ENCODE data around the gene HABP2. TPM values are rescaled to one million over a fixed set of nuclear protein-coding genes. Genes with fewer than 3 reads are reported as not detected.

Gene HABP2
- polyA plus RNA-seq, 1 of the 3 experiments (the other 2 are of a cell fraction) = not detected

DNA sequence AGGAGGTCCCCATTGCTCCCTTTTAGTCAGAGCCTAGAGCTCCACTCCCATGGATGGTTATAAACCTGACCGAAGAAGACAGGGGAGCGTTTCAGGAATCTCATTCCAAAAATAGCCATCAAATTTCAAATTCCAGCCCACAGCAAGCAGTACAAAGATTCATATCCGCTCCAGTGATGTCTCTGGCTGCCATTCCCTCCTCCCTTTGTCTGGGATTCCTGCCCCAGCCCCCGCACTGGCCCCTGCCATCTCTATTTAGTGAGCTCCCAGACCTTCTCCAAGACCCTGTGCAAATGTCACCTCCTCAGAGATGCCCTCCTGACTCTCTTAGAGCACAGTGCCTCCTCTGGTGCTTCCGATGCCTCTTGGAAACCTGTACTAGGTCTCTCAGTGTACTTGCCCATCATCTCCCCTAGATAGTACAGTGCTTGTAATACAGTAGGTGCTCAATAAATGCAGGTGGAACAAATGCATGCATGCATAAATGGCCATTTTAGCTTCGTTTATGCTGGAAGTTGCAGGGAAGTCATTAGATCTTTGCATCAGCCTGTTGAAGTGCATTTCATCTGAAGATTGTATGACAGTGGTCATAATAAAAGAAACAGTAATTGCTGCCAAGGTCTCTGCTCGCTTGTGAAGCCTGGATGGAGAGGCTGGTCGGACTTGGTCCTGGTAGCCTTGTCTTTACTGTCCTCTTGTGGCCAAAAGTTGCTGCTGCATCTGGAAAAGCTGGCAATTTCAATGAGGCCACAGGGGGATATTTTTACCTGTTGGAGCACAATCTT lies 32.0 kb upstream of the HABP2 start:
- H3K27ac ChIP-seq (ENCODE audit: low read depth in 2 of 2, low read length in 1 of 2) = no peak overlapping the region
- peaks cover 3 to 9% of the 10 kb centered on the region in 2 experiments; a peak in 2 of 4 replicates for H3K4me1 ChIP-seq (ENCODE audit: control insufficient read depth in 1 of 2, insufficient read depth in 2 of 2, low read depth in 1 of 2, low read length in 1 of 2)
- no peaks in the 10 kb centered on the region for H3K9me3 ChIP-seq
- H3K4me3 ChIP-seq (ENCODE audit: low read depth in 2 of 2, low read length in 1 of 2) = no peak overlapping the region; a peak in 1 of 4 replicates
- peak overlapping the region; percentile 67; the same call in 1 of the 2 replicates for H2AFZ ChIP-seq (ENCODE audit: low read depth)
- CTCF ChIA-PET = interaction anchor here (0.6 to 5.3 kb wide), 44 partner anchors 9 to 1134 kb away, joined by 3 to 48 read pairs (median 4); no protein-coding TSS in a partner anchor
- peak; percentile 76 for DNase-seq
- WGBS (ENCODE audit: low lambda C conversion rate) = 47% methylated on average over 7 of the region's 8 CpGs
- H3K9ac ChIP-seq = no peak overlapping the region
- H3K79me2 ChIP-seq (ENCODE audit: insufficient read depth) = no peaks in the 10 kb centered on the region
- H3K27me3 ChIP-seq (ENCODE audit: insufficient read depth) = no peaks in the 10 kb centered on the region
- no peak overlapping the region for H3K4me2 ChIP-seq
- H4K20me1 ChIP-seq (ENCODE audit: insufficient read depth) = no peaks in the 10 kb centered on the region
- H3K36me3 ChIP-seq (replicated peaks in 1 of 2; ENCODE audit: control insufficient read depth in 1 of 2, insufficient read depth in 2 of 2, low read length in 1 of 2) = no peaks in the 10 kb centered on the region
- POLR2A ChIA-PET = no interaction called here
- no peaks in the 10 kb centered on the region for H3F3A ChIP-seq (replicated peaks; ENCODE audit: insufficient read depth)
- no peaks in the 10 kb centered on the region for H3K9me2 ChIP-seq
- peak; percentile 99 for TF ChIP-seq CTCF (IDR thresholded peaks at IDR 0.05)
- TF ChIP-seq TEAD4 (IDR thresholded peaks at IDR 0.05; ENCODE audit: borderline replicate concordance, insufficient read depth) = no peak
- peak; percentile 96 for TF ChIP-seq RAD21 (IDR thresholded peaks at IDR 0.05; ENCODE audit: low read length)
- TF ChIP-seq GABPA (IDR thresholded peaks at IDR 0.05; ENCODE audit: low read depth) = no peak
- peak; percentile 68; the same call in 1 of the 2 replicates for TF ChIP-seq RCOR1 (IDR thresholded peaks at IDR 0.05; ENCODE audit: low read length)
- no peak for TF ChIP-seq EP300 (IDR thresholded peaks at IDR 0.05; ENCODE audit: borderline replicate concordance in 1 of 2, low read depth in 1 of 2, low read length in 1 of 2)
- TF ChIP-seq POLR2AphosphoS5 (IDR thresholded peaks at IDR 0.05; ENCODE audit: low read depth, low read length) = no peak
- TF ChIP-seq SMC3 (IDR thresholded peaks at IDR 0.05; ENCODE audit: low read depth, low read length) = peak; percentile 97
- no peak for TF ChIP-seq NRF1 (IDR thresholded peaks at IDR 0.05; ENCODE audit: low read depth, low read length)
- peak; percentile 41; the same call in 1 of the 2 replicates for TF ChIP-seq MEF2A (IDR thresholded peaks at IDR 0.05; ENCODE audit: borderline replicate concordance, low read depth)
- TF ChIP-seq, protein P1, sequence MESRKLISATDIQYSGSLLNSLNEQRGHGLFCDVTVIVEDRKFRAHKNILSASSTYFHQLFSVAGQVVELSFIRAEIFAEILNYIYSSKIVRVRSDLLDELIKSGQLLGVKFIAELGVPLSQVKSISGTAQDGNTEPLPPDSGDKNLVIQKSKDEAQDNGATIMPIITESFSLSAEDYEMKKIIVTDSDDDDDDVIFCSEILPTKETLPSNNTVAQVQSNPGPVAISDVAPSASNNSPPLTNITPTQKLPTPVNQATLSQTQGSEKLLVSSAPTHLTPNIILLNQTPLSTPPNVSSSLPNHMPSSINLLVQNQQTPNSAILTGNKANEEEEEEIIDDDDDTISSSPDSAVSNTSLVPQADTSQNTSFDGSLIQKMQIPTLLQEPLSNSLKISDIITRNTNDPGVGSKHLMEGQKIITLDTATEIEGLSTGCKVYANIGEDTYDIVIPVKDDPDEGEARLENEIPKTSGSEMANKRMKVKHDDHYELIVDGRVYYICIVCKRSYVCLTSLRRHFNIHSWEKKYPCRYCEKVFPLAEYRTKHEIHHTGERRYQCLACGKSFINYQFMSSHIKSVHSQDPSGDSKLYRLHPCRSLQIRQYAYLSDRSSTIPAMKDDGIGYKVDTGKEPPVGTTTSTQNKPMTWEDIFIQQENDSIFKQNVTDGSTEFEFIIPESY (IDR thresholded peaks at IDR 0.05; ENCODE audit: borderline replicate concordance, low read depth) = no peak
- TF ChIP-seq JUND (IDR thresholded peaks at IDR 0.05) = no peak

DNA sequence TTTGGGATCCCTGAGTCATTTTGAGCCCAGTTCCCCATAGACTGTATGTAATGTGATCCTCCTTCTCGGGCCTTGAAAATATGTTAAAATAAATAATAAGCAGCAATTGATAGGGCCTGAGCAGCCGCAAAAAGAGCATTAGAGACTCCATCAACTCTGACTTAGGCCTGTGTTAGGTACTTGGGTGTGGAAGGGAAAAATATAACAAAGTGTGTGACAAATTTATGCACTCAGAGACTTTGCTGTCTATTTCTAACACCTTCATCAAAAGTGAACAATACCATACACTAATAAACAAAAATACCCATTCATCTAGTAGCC lies 31.4 kb upstream of the HABP2 start:
- no peak for DNase-seq
- Histone ChIP-seq H3K4me2 (no peak overlapping the region), H4K20me1 (ENCODE audit: insufficient read depth) (no peaks in the 10 kb centered on the region), H3K4me3 (ENCODE audit: low read depth in 2 of 2, low read length in 1 of 2) (no peak overlapping the region; a peak in 1 of 4 replicates), H3F3A (replicated peaks; ENCODE audit: insufficient read depth) (no peaks in the 10 kb centered on the region), H3K27ac (ENCODE audit: low read depth in 2 of 2, low read length in 1 of 2) (no peak overlapping the region), H3K9me2 (no peaks in the 10 kb centered on the region), H3K9ac (no peak overlapping the region), H3K4me1 (ENCODE audit: control insufficient read depth in 1 of 2, insufficient read depth in 2 of 2, low read depth in 1 of 2, low read length in 1 of 2) (peaks cover 3 to 9% of the 10 kb centered on the region in 2 experiments; a peak in 2 of 4 replicates), H3K79me2 (ENCODE audit: insufficient read depth) (no peaks in the 10 kb centered on the region), H3K27me3 (ENCODE audit: insufficient read depth) (no peaks in the 10 kb centered on the region), H3K9me3 (no peaks in the 10 kb centered on the region), H3K36me3 (replicated peaks in 1 of 2; ENCODE audit: control insufficient read depth in 1 of 2, insufficient read depth in 2 of 2, low read length in 1 of 2) (no peaks in the 10 kb centered on the region), H2AFZ (ENCODE audit: low read depth) (no peak overlapping the region)
- WGBS (ENCODE audit: low lambda C conversion rate) = 47% methylated on average over 2 of the region's 2 CpGs
- ChIA-PET POLR2A (no interaction called here), CTCF (interaction anchor here (0.6 to 5.3 kb wide), 37 partner anchors 8 to 1135 kb away, joined by 3 to 48 read pairs (median 5); no protein-coding TSS in a partner anchor)
- TF ChIP-seq NFIC (IDR thresholded peaks at IDR 0.05; ENCODE audit: borderline replicate concordance) (no peak), GATA2 (CRISPR knock-in tag; IDR thresholded peaks at IDR 0.05) (no peak), MEF2A (IDR thresholded peaks at IDR 0.05; ENCODE audit: borderline replicate concordance, low read depth) (no peak), TCF12 (IDR thresholded peaks at IDR 0.05) (no peak), USF2 (IDR thresholded peaks at IDR 0.05; ENCODE audit: borderline replicate concordance, low read depth, low read length) (no peak)
- TF ChIP-seq, protein P2, sequence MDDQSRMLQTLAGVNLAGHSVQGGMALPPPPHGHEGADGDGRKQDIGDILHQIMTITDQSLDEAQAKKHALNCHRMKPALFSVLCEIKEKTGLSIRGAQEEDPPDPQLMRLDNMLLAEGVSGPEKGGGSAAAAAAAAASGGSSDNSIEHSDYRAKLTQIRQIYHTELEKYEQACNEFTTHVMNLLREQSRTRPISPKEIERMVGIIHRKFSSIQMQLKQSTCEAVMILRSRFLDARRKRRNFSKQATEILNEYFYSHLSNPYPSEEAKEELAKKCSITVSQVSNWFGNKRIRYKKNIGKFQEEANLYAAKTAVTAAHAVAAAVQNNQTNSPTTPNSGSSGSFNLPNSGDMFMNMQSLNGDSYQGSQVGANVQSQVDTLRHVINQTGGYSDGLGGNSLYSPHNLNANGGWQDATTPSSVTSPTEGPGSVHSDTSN (IDR thresholded peaks at IDR 0.05) = no peak

Data from SK-N-SH (cell line).